K562 (cell line): ENCODE measurements around the gene BAHD1. TPM values are rescaled to one million over a fixed set of nuclear protein-coding genes. Genes with fewer than 3 reads are reported as not detected.

Experiments used
- ATAC-seq: fragments of 200-7000 bp; cut with Tn5 transposase; 3 replicates; pipeline ENCODE4 v1.9.1; 2020; ENCODE audit warnings: moderate library complexity
- BruUV-seq: library from RNA; stranded (reverse); fragments of 400-500 nt; replicated peaks from 2 replicates; lab custom pipeline; 2021; lab: Mats Ljungman, UMichigan
- CTCF ChIA-PET: fragments of 300-600 bp; formaldehyde crosslinking; extraction: SDS; loops from one replicate; lab custom pipeline; 2021; ENCODE audit warnings: low intra/inter-chr PET ratio; lab: Yijun Ruan, JAX
- POLR2A ChIA-PET: fragments of 300-600, 350-650 bp; sonication (Branson Sonifier 250); formaldehyde crosslinking; extraction: SDS; loops from one replicate; lab custom pipeline; 2021; ENCODE audit warnings: antibody characterized with exemption, inconsistent platforms; lab: Yijun Ruan, JAX
- DNase-seq, 4 experiments: peaks; one replicate each; pipeline versions ENCODE4 v3.0.0 to v3.0.0-alpha.2; 2011 to 2018; ENCODE audit warnings: low spot score in 3 of 4, mixed read lengths in 3 of 4; ENCODE audit errors: extremely low read depth in 1 of 4
- FAIRE-seq: peaks from 2 replicates; lab custom pipeline; 2011; peaks lifted over from hg19 to GRCh38; lab: Jason Lieb, UNC
- H2AFZ ChIP-seq: 2 replicates; pipeline ENCODE4 v1.6.0; 2011; ENCODE audit warnings: low read depth, low read length, control low read depth, inconsistent platforms
- H3K27ac ChIP-seq: fragments of 200-600 bp; 3 replicates; pipeline ENCODE4 v1.8.0; 2011; ENCODE audit warnings: low read depth, mild to moderate bottlenecking, control low read depth, inconsistent platforms, low read length, moderate library complexity, mixed read lengths; ENCODE audit errors: extremely low read depth
- H3K27me3 ChIP-seq, 2 experiments: fragments of 300-600 bp in 1 of 2; 2 replicates in 1 of 2; 3 replicates in 1 of 2; pipeline versions ENCODE4 v1.6.0 to v1.8.0; 2011; ENCODE audit warnings: inconsistent platforms in 2 of 2, low read length in 2 of 2, mild to moderate bottlenecking in 1 of 2, mixed read lengths in 1 of 2, moderate library complexity in 1 of 2; ENCODE audit not compliant: control insufficient read depth in 2 of 2, insufficient read depth in 2 of 2
- H3K36me3 ChIP-seq: fragments of 300-600 bp; 3 replicates; pipeline ENCODE4 v1.8.0; 2011; ENCODE audit warnings: mild to moderate bottlenecking, low read length, inconsistent platforms; ENCODE audit not compliant: control insufficient read depth, insufficient read depth
- H3K4me1 ChIP-seq, 2 experiments: fragments of 200-600 bp in 1 of 2; replicated peaks in 1 of 2; 2 replicates in 1 of 2; 3 replicates in 1 of 2; pipeline versions ENCODE4 v1.5.1 to v1.8.0; 2011; ENCODE audit warnings: inconsistent platforms in 2 of 2, low read length in 2 of 2, mild to moderate bottlenecking in 1 of 2, mixed read lengths in 1 of 2, moderate library complexity in 1 of 2; ENCODE audit not compliant: control insufficient read depth in 2 of 2, insufficient read depth in 2 of 2
- H3K4me2 ChIP-seq: 2 replicates; pipeline ENCODE4 v1.6.1; 2011; ENCODE audit warnings: low read length, control low read depth, inconsistent platforms, mixed read lengths; ENCODE audit not compliant: insufficient read depth
- H3K4me3 ChIP-seq: fragments of 200-600 bp; sonication (generic), shearing (Covaris generic); 2 replicates; pipeline ENCODE4 v1.5.1; 2016; ENCODE audit warnings: control low read depth, inconsistent platforms
- H3K79me2 ChIP-seq: fragments of 200-600 bp; 3 replicates; pipeline ENCODE4 v1.8.0; 2011; ENCODE audit warnings: low read length, inconsistent platforms; ENCODE audit not compliant: control insufficient read depth, insufficient read depth
- H3K9ac ChIP-seq, 2 experiments: 2 replicates each; pipeline versions ENCODE4 v1.6.0 to v1.6.1; 2011; ENCODE audit warnings: low read depth in 2 of 2, low read length in 2 of 2, control low read depth in 1 of 2, inconsistent platforms in 1 of 2, mild to moderate bottlenecking in 1 of 2, mixed read lengths in 1 of 2; ENCODE audit not compliant: insufficient read depth in 1 of 2
- H3K9me1 ChIP-seq: one replicate; pipeline ENCODE4 v1.6.0; 2011; ENCODE audit warnings: inconsistent platforms, mild to moderate bottlenecking, low read length, moderate library complexity; ENCODE audit not compliant: control insufficient read depth, insufficient read depth
- H3K9me3 ChIP-seq: replicated peaks from 2 replicates; pipeline ENCODE4 v1.5.1; 2011; ENCODE audit warnings: low read depth, low read length, inconsistent platforms; ENCODE audit not compliant: control insufficient read depth, insufficient read depth
- H4K20me1 ChIP-seq: replicated peaks from 2 replicates; pipeline ENCODE4 v1.6.1; 2011; ENCODE audit warnings: low read length, inconsistent platforms, mixed read lengths; ENCODE audit not compliant: control insufficient read depth, insufficient read depth
- DDX20 ChIP-seq: fragments of 450-650 bp; IDR thresholded peaks from 2 replicates; pipeline ENCODE4 v1.6.1; 2016; ENCODE audit warnings: missing genetic modification characterization, low read depth, mild to moderate bottlenecking, missing compliant biosample characterization, moderate library complexity
- DIDO1 ChIP-seq: fragments of 450-650 bp; IDR thresholded peaks from 2 replicates; pipeline ENCODE4 v1.6.1; 2016; ENCODE audit warnings: low read depth, missing biosample characterization, missing genetic modification characterization
- EP300 ChIP-seq: IDR thresholded peaks from 2 replicates; pipeline ENCODE4 v1.6.1; 2012; ENCODE audit warnings: low read length, improper control_type of control experiment
- FOXJ3 ChIP-seq: sonication (generic); formaldehyde crosslinking; IDR thresholded peaks from 2 replicates; pipeline ENCODE4 v1.4.0; 2020; ENCODE audit warnings: mild to moderate bottlenecking, missing genetic modification reagents
- NR2C2 ChIP-seq, 2 experiments: fragments of 200-800 bp in 1 of 2; sonication (Bioruptor generic) in 1 of 2; sonication (generic) in 1 of 2; formaldehyde crosslinking in 1 of 2; IDR thresholded peaks; 2 replicates each; pipeline versions ENCODE4 v1.6.1 to v1.8.0; 2016 to 2022; ENCODE audit warnings: mild to moderate bottlenecking in 1 of 2, missing compliant biosample characterization in 1 of 2, missing genetic modification characterization in 1 of 2, missing genetic modification reagents in 1 of 2
- PHF8 ChIP-seq: fragments of 200-600 bp; sonication (generic); IDR thresholded peaks from 2 replicates; pipeline ENCODE4 v1.6.1; 2012; ENCODE audit warnings: mixed run types, mild to moderate bottlenecking, inconsistent platforms, low read length, moderate library complexity, borderline replicate concordance
- SNRNP70 ChIP-seq: fragments of 200-400 bp; formaldehyde crosslinking; optimal IDR thresholded peaks from 2 replicates; pipeline ENCODE3; 2017; ENCODE audit warnings: low read depth, low read length
- WGBS: fragments of 100-300 bp; shearing (Covaris generic); methylation state at CpG from one replicate; pipeline ENCODE4 v1.1.6; 2016; ENCODE audit warnings: low coverage, mixed read lengths; ENCODE audit not compliant: insufficient coverage; ENCODE audit errors: missing lambda C conversion rate; 5-methylcytosine and 5-hydroxymethylcytosine counted together
- in situ Hi-C: fragments of 300-500 bp; cut with MboI; formaldehyde crosslinking; loops from 4 replicates; pipeline ENCODE4 v1.15.0; 2018; ENCODE audit warnings: inconsistent platforms, mixed read lengths
- intact Hi-C: fragments of 100-400 bp; cut with micrococcal nuclease; formaldehyde crosslinking; loops from 2 replicates; pipeline ENCODE4 v1.14.2; 2022
- polyA plus RNA-seq, 8 experiments: library from polyadenylated mRNA; depleted of rRNA in 4 of 8; stranded (reverse) in 5 of 8; unstranded in 3 of 8; fragments of >200 nt; fragmentation: Nextera tagmentation in 2 of 8; fragmentation: Illumina TruSeq in 1 of 8; extraction: Ambion mirVana in 2 of 8; extraction: Trizol in 1 of 8; gene quantifications; 2 replicates each; pipeline versions ENCODE4 v1.2.1 to v1.2.3, GENCODE V29; 2011 to 2014; ENCODE audit warnings: inconsistent platforms in 1 of 8, missing spikeins in 1 of 8
- total RNA-seq, 7 experiments: library from RNA; depleted of rRNA in 6 of 7; stranded (reverse); fragments of >200 nt in 6 of 7; fragmentation: Illumina TruSeq in 2 of 7; extraction: Trizol in 2 of 7; gene quantifications; 2 replicates each; pipeline versions ENCODE4 v1.2.1 to v1.2.3, GENCODE V29; 2011 to 2021; ENCODE audit warnings: low replicate concordance in 1 of 7

The BAHD1 gene
- total and polyA plus RNA-seq, 9 of the 15 experiments (the other 6 are each of a cell fraction or from before 2014, with no cell fraction given), result 0.55 to 38.5 (median 11.5) TPM

- TF ChIP-seq EP300 (no peak), FOXJ3 (CRISPR knock-in tag) (no peak), DDX20 (tag) (no peak), SNRNP70 (no peak), DIDO1 (tag) (no peak)
Observed at GRCh38 chr15:40437752-40438687, 2.7 kb upstream of the BAHD1 start (continued).

DNA sequence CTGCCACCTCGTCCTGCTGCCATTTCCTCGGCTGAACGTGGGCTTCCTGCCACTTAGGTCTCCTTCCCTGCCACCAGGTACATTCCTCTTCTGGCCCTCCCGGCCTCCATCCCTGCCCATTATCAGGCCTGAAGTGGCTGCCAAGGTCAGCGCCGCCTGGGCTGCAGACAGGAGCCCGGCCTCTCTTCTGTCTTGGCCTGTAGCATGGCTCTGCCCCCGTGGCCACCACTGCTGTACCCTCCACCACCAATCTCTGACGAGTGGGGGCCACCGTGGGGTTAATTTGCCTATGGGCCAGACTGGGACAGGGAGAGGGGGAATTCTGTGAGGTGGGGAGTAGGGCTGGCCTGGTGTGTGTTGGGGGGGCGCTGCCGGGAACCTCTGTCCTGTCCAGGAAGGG lies 2.0 kb upstream of the BAHD1 start:
- ChIA-PET POLR2A (interaction anchor here (0.7 to 8.4 kb wide), 4 partner anchors 9 to 110 kb away, joined by 3 to 89 read pairs (median 10); no protein-coding TSS in a partner anchor), CTCF (no interaction called here)
- H3K9me1 ChIP-seq, result peaks cover 2% of the 10 kb centered on the region
- peak overlapping the region; percentile 81 to 88 for H3K9ac ChIP-seq
- in situ Hi-C loops, result no loop called here
- no peak for ATAC-seq
- peaks cover 9% of the 10 kb centered on the region; the same call in 2 of the 3 replicates for H3K36me3 ChIP-seq
- H3K4me2 ChIP-seq, result peak overlapping the region; percentile 85
- no peak for DNase-seq
- no peaks in the 10 kb centered on the region for H3K27me3 ChIP-seq
- WGBS, result 73% methylated on average over 9 of the region's 12 CpGs
- peak overlapping the region; percentile 85; the same call in 1 of the 2 replicates for H2AFZ ChIP-seq
- H3K4me3 ChIP-seq, result peak overlapping the region; percentile 80; the same call in 1 of the 2 replicates
- peaks cover 57 to 76% of the 10 kb centered on the region in 2 experiments for H3K4me1 ChIP-seq
- H3K27ac ChIP-seq, result peak overlapping the region; percentile 78
- no peaks in the 10 kb centered on the region for H3K9me3 ChIP-seq
- peaks cover 52% of the 10 kb centered on the region for H3K79me2 ChIP-seq
- no TSS peak for BruUV-seq
- no peak for FAIRE-seq
- H4K20me1 ChIP-seq, result peaks cover 13% of the 10 kb centered on the region
- intact Hi-C loops, result no loop called here
- TF ChIP-seq NR2C2 (CRISPR knock-in tag; IDR thresholded peaks at IDR 0.05) (0 out of 2 replicates have a peak, but pooled peaks have one; percentile 31), NR2C2 (tag; IDR thresholded peaks at IDR 0.05) (no peak), PHF8 (no peak)
- TF ChIP-seq, all 486 proteins: peak for 1
